ENCODE results near the gene CHID1.
A peak's percentile ranks its signal among the peaks of the same experiment; 100 is the strongest.

CHID1 gene

DNA sequence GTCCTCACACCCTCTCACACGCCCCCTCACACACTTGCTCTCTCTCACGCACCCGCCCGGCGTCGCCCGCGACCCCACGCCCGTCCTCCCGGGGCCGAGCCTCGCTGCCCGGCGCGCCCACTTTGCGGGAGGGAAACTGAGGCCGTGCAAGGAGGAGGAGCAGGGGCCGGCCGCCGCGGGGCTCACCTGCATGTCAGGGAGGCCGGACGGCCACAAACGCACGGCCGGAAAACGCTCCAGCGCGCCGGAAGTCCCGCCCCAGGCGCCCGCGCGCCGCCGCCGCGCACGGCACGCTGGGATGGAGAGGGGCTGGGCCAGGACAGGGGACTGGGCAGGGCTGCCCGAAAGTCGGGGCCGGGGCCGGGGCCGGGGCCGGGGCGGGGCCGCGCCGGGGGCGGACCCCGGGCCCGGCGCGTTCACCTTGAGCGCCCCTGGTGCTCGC lies at the start of gene CHID1:
Gene CHID1 (minus strand): TSS at position 222 of the 442 bp plus-strand sequence. CDS start 5,994 bp downstream, outside the sequence.
- DNase-seq: peak; percentile 58

DNA sequence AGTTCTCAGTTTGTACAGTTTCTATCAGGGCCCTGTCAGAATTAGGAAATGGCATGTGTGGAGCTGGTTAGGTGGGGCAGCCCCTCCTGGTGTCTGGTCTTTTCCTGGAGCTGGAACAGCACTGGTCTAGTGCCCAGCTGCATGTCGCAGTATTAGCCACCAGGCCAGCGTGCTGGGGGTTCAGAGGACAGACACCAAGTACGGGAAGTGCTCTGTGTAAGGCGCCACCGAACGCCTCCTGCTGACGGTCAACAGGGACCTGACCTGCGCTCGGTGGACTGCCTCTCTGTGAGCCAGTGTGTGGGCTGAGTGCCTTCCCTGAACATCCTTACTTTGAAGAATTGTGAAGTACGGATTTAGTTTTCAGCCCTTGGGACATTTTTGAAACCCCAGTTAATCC lies 49.0 kb upstream of the CHID1 start:
- DNase-seq: no peak

DNA sequence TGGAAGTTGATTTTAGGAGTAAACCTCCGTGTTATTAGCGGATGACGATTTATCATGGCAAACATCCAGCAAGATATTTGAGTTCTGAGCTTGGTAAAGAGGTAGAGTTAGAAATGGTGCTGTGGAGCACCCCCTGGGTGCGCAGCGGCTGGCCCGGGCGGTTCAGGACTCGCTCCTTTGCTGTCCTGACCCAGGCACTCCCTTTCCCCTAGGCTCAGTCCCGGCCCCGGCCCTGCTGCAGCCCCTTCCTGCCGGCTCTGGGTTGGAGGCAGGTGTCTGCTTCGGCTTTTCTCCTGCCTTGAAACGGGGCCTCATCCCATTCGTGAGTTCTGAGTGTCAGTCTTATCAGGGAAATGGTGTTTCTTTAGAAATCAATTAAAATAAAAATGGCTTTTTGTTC lies 48.4 kb upstream of the CHID1 start:
- DNase-seq: no peak

DNA sequence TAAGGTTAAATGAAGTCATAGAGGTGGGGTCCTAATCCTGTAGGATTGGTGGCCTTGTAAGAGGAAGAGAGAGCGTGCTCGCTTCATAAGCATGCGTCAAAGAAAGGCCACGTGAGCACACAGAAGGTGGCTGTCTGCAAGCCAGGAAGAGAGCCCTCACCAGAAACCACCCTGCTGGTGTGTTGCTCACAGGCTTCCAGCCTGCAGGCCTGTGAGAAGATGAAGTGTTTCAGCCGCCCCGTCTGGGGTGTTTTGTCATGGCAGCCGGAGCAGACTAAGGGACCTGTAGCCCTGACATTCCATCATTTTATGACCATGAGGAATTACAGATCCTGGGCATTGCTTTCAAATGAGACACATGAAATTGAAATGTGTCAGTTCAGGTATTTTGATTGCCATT lies 47.5 kb upstream of the CHID1 start:
- DNase-seq: no peak

DNA sequence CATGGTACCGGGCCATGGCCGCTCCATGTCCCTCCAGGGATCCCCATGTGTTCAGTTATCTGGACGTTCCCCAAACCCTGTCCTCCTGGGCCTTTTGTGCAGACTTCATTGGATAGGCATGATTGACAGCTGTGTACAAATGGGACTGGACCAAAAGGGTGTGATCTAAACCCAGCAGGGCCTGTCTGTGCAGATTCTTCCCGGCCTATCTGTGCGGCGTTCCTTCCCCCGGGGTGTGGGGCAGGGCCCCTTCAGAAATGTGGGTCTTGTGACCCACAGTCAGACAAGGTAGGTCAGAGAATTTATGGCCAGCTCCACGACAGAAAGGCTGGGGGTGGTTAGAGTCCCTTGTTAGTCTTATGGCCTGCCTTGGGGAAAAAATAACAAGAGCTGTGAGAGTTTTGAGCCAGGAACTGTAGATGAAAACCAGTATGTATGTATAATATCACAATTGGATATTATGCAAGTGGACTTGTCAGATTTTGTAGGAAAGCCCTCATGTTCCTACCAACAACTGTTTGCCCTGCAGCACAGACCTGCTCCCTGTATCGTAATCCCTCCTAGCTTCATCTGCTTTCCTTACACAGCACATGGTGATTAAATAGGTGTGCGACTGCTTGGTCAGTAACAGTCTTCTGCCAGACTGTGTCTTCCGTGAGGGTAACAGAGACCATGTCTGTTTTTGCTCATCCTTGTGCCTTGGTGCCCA lies 46.8 kb upstream of the CHID1 start:
- DNase-seq: no peak

DNA sequence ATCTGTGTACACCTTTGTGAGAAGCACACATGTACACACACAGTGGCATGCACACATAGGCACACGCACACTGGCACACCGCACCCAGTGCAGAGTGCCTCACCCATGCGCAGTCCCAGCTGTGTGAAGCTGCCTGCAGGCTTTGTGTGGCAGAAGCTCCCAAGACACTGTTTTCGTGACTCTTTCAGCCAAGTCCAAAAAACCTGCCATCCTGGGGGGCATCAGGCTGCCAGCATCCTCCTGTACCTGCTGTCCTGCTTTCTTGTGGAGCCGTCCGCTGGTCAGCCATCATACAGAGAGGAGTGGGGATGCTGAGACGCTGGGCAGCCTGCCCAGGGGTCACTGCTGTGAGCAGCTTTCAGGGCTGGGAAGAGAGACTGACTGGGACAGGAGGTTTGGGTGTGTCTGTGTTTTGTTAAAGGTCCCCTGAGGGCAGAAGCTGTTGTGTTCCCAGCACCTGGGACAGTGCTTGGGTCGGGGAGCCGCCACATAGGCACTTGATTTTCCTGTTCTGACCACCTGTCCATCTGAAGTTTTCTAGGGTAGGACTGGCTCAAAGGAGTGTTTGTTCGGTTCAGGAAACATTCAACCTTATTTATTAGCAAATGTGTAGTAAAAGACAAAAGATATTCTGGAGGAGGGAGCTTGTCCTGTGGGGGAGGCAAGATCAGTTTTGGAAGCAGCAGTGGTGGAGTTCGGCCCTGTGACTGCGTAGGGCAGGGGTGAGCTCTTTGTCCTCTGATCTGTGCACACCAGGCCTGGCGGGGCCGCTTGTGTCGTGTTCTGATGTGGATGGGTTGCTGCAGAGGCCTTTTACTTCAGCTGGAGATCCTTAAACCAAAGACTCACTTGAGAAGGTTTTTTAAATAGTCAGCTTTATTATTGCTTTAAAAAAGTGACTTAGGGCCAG lies 44.8 kb upstream of the CHID1 start:
- no peak for DNase-seq

DNA sequence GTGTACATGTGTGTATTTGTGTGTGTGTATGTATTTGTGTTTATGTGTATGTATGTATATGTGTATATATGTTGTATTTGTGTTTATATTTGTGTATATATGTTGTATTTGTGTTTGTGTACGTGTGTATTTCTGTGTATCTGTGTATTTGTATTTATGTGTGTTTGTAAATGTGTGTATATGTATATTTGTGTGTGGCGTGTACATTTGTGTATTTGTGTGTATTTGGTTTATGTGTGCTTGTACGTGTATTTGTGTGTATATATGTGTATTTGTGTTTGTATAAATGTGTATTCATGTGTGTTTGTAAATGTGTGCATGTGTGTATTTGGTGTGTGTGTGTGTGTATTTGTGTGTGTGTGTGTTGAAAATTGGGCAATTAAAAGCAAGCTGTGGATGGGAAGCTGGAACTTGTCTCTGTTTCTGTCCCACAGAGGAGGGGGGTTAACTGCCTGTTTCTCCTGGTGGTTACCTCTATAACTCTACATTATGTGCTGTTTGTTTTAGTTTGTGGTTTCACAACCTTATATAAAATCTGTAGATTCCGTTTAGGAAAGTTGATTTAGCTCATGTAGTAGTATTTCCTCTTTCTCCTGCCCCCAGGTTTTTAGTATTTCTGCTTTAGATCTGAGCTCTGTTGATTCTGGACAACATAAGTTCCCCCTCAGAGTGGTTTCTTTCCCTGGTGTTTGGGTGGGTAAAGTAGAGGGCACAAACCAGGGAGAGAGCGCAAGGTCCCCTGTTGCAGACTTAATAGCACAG lies 44.0 kb upstream of the CHID1 start:
- DNase-seq: no peak

DNA sequence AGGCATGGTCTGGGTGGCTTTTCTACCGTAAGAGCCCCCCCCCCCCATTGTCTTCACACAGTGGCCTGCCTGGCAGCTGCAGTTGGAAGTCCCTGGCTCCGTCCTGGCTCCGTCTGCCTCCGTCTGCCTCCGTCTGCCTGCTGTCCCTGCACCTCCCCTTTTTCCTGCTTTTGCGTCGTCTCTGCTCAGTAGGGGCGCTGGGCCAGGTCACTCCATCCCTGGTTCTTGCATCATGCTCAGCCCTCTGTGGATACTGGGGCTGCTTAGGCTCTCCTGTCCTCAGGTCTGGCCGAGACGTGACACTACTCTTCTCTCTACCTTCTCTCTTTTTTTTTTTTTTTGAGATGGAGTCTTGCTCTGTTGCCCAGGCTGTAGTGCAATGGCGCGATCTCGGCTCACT lies 42.9 kb upstream of the CHID1 start:
- no peak for DNase-seq

DNA sequence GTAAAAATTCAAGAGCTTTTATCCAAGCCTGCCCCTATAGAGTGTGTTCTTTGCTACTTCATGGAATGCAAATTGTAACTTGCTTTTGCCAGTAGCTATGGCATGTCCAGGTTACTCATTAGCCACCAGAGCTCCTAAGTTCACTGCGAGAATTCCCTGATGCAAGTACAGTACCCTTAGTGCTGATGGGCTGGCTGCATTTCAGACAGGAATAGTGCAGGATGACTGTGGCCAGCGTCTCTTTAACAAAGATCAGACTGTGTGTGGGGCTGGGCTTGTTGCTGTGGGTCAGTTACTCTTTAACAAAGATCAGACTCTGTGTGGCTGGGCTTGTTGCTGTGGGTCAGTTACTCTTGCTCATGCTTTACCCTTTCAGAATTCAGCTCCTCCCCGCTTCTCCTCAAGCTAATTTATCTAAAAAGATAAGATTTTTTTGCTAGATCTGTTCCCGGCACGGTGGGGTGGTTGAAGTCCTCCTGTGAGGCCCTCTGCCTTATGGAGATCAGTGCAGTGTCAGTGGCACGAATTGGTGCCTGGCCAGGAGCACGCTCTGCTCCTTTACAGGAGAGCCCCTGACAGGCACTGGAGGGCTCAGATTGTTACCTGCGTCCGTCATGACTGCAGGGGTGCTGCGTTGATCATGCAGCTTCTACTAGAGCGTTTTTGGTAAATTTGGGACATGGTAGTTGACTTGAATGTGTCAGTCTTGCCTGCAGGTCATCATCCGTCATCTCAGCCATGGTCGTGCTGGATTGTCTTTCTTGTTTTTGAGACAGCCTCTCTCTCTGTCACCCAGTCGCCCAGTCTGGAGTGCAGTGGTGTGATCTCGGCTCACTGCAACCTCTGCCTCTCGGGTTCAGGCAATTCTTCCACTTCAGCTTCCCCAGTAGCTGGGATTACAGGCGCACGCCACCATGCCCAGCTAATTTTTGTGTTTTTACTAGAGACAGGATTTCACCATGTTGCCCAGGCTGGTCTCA lies 42.1 kb upstream of the CHID1 start:
- DNase-seq: no peak

DNA sequence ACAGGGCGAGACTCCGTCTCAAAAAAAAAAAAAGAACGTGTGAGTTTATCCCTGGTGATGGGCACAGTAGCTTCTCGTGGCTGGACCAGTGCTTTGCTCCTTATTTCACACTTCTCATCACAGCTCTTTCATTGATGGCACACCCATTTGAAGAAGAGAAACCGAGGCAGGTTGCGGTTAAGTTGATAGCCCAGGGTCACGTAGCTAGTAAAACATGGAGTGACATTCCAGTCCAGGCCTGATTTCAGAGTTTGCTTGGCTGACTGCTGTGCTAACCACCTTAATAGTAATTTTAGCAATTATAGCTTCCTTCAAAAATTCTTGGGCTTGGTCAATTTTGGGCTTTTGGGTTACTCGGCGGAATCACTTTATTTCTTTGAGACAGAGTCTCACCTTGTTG lies 40.9 kb upstream of the CHID1 start:
- DNase-seq: no peak

DNA sequence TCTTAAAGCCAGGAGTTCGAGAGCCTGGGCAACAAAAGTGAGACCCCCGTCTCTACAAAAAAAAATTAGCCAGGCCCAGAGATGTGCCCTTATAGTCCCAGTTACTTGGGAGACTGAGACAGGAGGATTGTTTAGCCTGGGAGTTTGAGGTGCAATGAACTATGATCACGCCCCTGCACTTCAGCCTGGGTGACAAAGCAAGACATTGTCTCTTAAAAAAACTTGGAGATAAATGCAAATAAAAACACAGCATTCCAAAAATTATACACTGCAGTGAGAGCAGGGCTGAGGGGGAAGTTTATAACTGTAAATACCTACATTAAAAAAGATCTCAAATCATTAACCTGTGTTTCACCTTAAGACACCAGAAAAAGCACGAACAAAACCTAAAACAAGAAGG lies 37.1 kb upstream of the CHID1 start:
- DNase-seq: no peak

DNA sequence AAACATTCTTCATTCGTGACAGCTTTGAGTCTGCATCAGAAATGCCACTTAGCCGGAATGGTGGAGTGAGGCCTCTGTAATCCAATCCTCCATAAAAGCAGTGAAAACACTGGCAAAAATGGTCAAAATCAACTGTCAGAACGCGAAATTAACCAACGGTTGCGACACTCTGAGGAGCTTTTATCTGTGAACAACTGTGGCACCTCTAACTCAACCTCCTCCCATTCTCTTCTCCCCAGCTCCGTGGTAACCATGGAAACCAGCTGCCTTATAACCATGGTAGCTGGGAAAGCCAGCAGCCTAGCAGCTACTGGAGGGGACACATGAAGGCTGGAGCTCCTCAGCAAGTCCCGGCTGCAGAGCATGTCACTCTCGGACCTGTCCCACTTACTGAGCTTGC lies 35.4 kb upstream of the CHID1 start:
- DNase-seq: no peak

DNA sequence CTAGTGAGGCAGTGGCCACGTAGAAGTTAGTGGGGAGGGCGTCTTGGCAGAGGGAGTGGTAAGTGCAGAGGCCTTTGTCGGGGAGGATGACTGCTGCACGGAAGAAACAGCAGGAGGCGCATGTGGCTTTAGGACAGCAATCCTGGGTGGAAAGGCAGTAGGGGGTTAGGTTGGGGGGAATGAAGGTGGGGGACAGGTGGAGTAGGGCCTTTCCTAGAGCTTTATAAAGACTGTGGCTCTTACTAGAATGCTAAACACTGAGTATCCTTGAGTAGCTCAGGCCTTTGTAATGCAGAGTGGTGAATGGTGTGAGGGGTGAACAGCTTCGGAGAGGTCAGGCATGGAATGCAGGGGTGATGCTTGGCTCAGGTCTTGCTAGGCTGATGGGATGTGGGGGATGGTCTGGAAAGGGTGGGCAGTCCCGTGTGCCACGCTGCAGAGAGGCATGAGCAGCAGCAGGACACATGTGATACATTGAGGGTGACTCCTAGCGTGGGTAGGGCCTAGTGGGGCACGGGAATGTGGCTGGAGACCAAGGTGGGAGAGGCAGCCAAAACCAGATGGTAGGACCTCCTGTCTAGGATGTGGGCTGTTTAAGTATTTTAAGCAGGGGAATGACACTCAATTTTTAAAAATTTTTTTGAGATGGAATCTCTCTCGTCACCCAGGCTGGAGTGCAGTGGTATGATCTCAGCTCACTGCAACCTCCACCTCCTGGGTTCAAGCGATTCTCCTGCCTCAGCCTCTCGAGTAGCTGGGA lies 34.3 kb upstream of the CHID1 start:
- no peak for DNase-seq

DNA sequence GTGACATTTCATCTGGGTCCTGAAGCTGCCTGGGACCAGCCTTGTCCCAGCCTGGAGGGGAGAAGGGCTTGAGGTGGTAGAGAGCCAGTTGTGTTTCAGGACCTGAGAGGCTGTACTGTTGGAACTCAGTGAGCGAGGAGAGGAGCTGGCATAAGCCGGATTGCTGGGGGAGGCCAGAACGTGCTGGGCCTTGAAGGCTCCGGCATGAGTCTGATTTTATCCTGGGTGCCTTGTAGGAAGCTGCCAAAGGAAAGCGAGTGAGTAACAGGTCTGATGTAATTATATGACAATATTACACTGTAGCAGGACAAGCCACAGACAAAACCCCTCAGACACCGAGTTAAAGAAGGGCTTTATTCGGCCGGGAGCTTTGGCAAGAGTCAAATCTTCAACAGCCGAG lies 32.2 kb upstream of the CHID1 start:
- no peak for DNase-seq

DNA sequence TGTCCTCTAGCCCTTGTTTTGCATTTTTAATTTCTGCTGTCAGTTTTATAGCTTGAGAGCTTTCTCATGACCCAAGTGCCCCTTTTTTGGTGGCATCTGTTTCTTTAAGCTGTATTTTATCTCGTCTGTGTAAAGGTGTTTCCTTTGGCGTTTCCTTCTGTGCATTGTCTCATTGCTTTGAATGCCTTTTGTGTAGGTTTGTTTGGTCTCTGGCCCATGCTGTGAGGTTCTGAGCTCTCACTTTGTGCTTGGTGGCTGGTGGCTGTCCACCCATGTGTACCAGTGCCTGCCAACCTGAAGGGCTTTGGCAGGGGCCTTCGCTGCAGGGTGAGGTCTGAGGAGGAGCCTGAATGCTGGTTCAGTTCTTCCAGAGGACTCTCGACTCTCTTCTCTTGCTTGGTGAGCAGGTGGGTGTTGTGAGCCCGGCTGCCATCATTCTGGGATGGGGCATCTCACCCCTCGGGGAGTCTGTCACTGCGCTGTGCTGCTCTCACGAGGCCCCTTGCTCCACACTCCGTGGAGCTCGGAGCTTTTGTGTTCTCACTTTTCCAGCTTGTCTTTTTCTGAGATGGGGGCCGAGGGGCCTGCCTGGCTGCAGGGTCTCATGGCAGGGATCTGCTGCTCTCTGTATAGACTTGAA lies 30.0 kb upstream of the CHID1 start:
- no peak for DNase-seq

DNA sequence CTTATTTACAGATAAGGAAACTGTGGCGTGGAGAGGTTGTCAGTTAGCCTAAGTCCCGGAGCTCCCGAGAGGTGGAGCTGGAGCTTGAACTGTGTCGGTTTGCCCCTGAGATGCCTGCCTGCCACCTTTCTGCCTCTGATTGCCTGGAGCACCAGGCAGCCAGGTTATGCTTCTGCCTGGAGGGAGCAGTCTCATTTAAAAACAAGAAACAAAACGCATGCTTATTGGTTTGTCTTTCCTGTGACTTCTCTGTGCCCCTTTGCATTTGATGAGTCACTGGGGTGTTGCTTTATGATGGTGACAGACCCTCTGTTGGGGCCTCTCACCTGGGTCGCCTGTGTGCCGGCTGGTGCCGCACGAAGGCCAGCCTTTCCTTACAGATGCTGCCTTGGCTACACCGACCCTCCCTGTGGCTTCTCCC lies 27.2 kb upstream of the CHID1 start:
- no peak for DNase-seq

DNA sequence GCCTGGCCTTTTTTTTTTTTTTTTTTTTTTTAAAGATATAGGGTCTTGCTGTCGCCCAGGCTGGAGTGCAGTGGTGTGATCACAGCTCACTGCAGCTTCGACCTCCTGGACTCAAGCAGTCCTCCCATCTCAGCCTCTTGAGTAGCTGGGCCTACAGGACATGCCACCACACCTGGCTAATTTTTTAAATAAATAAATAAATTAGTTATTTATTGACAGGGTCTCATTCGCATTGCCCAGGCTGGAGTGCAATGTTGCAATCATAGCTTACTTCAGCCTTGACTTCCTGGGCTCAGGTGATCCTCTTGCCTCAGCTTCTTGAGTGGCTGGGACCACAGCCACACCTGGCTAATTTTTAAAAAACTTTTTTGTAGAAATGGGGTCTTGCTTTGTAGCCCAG lies 25.6 kb upstream of the CHID1 start:
- no peak for DNase-seq

DNA sequence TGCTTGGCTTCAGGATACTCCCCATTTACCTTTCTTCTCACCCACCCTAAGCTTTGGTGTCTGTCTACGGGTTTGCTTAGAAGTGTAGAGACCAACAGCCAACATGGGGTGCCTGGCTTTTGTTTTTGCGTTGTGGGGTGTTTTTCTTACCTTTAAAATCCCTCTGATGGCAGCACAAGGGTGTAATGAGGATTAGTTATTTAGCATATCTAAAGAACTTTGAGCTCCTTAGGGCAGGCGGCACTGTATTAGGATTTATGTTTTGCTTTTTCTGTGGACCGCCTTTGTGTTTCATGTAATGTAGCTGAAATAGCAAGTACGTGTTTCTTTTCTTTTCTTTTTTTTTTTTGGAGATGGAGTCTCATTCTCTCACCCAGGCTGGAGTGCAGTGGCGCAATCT lies 23.9 kb upstream of the CHID1 start:
- no peak for DNase-seq

DNA sequence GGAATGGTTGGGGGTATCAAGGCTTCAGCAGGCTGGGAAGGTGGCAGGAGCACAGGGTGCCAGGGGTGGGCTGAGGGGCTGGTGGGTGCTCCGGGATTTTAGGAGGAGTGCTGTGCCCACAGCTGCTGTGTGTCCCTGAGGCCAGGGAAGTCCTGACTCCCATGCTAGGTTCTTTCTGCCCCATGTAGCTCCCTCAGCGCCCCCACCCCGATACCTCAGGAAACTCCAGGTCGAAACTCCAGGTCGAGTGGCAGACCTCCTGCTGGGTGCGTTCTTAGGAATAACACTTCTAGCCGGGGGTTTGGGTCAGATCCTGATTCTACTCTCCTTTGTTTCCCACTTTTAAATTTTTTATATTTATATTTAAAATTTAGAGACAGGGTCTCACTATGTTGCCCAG lies 23.3 kb upstream of the CHID1 start:
- no peak for DNase-seq

DNA sequence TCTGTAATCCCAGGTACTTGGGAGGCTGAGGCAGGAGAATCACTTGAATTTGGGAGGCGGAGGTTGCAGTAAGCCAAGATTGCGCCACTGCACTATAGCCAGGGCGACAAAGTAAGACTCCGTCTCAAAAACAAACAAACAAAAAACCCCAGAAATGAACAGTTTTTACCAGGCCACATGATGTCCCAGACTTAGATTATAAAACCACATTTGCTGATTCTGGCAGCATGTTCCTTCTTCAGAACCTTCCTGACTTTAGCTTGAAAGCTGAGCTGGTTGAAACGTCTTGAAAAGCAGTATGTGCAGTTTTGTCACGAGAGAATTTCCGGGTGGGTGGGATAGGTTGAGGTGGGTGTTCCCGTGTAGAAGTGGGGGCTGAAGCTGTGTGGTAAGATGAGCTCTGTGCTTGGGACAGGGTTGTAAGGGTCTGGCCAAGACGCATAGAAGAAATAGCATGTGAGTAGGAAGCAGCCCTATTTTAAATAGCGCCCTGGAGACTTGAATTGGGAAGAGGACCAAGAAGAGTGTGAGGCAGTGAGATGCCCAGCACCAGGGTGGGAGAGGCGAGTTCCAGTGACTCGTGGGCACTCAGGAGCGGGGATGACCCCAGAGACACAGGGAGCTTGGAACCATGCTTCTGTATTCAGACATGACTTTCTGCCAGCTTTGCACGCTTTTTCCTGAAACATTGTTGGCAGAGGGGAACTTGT lies 22.7 kb upstream of the CHID1 start:
- no peak for DNase-seq

Data from NCI-H2171 (cell line).